Right ventricle myocardium superior (tissue), 1 donor: ENCODE results near the gene POLE4. TPM values are rescaled to one million over a fixed set of nuclear protein-coding genes. Genes with fewer than 3 reads are reported as not detected.

Source experiments
- ATAC-seq: fragments of 200-7000 bp; cut with Tn5 transposase; one replicate; pipeline ENCODE4 v1.9.1; 2020; ENCODE audit warnings: mild to moderate bottlenecking; ENCODE audit not compliant: poor library complexity
- DNase-seq: peaks from one replicate; pipeline ENCODE4 v3.0.0-alpha.2; 2020
- intact Hi-C: fragments of 100-400 bp; cut with DNase I; formaldehyde crosslinking; loops from one replicate; pipeline ENCODE4 v1.11.2; 2022
- long read RNA-seq: library from polyadenylated mRNA; unstranded; transcript quantifications from one replicate; pipeline ENCODE4 v2.0.0, GENCODE V29; 2021
- total RNA-seq: library from RNA; stranded (reverse); fragmentation: NEBNext Ultra II Directional; extraction: Animal tissue kit (Norgen Biotek cat#: 25700); gene quantifications from one replicate; pipeline ENCODE4 v1.2.1, GENCODE V29; 2021
- donor health status: DM: no; HTN: yes; CAD: no; lungs with severe emphysema.

Gene POLE4, protein sequence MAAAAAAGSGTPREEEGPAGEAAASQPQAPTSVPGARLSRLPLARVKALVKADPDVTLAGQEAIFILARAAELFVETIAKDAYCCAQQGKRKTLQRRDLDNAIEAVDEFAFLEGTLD
- total RNA-seq = 48.7 TPM
- long read RNA-seq, transcript POLE4-205 (4 exons, 1,248 nt) = major isoform, 17 of 17 reads
- long read RNA-seq, partial matches to known transcripts = 0 of 17 reads
- long read RNA-seq, other reads (novel, unspliced or antisense) = 0 of 17 reads

DNA sequence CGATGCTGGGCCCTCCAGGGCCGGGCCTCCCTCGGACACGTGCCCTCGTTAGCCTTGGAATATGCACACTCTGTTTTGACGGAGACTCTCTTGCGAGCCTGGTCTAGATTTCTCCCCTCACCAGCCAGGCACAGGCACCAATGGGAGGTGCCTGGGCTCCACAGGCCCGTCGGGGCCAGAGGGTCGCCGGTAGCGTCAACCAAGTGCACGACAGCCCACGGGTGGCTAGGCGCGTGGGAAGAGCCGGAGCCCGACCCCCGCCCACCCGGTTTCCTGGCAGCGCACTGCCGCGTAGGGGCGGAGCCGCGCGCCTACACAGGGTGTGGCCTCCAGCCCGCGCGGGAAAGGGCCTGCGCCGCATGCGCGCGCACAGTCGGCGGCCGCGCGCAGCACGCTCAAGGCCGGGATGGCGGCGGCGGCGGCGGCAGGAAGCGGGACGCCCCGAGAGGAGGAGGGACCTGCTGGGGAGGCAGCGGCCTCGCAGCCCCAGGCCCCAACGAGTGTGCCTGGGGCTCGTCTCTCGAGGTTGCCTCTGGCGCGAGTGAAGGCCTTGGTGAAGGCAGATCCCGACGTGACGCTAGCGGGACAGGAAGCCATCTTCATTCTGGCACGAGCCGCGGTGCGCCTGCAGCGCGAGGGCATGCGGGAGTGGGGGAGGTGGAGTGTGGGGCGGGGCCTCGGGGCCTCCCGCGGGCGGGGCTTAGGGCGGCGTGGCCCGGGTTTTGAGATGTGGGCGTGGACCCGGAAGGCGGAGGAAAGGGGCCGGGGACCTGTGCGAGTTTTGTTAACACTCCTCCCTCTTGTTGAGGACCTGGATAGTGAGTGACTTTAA lies at the start of gene POLE4:
Gene POLE4 (plus strand): TSS at position 370 of the 832 bp plus-strand sequence. CDS start 37 bp downstream, at position 407.
- peak; percentile 96 for DNase-seq
- ATAC-seq = peak; percentile 100
- intact Hi-C loops = no loop called here

DNA sequence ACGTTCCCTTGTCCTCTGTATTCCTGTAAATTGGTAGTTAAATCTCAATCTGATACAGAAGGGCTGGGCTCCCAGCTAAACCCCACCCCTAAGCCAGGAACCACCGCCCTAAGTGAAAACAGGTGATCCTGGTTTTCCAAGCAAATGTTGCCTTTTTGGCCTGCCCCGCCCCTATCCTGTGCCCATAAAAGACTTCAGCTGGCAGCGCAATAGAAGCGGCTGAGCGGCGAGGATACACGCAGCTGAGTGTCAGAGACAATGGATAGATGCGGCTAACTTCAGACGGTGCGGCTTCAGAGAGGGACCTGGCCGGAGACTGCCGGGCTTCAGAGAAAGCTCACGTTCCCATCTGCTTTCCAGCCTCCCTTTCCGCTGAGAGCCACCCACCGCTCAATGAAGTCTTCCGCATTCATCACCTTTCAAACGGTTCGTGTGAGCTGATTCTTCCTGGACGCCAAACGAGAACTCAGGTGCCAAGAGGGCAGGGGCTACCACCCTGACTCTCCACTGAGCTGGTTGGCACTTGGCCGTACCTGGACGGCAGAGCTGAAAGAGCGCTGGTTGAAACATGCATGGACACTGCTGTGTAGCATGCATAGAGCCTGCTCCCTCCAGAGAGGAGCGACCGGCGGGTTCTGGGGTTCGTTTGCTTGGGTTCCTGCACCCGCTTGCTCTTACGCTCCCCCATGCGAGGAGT lies 49.5 kb upstream of the POLE4 start:
- intact Hi-C loops = no loop called here
- ATAC-seq = no peak

DNA sequence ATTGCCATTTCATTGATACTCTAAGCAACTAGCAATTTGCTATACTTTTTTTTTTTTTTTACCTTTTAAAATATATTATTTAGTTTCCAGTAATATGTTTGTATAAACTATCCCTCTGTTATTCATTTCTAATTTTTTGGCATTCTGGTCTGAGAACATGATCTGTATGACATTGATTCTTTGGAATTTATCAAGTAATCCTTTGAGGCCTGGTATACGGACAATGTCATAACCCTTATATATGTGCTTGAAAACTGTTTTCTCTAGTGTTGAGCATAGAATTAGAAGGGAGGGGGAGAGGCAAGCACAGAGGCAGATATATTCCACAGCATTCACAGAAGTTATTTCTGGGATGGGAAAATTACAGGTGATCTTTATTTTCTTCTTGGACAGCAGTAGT lies 48.2 kb upstream of the POLE4 start:
- ATAC-seq (no peak), DNase-seq (no peak)
- intact Hi-C loops = no loop called here

More for the DNA sequence above, 49.5 kb upstream of the POLE4 start:
- DNase-seq = no peak

DNA sequence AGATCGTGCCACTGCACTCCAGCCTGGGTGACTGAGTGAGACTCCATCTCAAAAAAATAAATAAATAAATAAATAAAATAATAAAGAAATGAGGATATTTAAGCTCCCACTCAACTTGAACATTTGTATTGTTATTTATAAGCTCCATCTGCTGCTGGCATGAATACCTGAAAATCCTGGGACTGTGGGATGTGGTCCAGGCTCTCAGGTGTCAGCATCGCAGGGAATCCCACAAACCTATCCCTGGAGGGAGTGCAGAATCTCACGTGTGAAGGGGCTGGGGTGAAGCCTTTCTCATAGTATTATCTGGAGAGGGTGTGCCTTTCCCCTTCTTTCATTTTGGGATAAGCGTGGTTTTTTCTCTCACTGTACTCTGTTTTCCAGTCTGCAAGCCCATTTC lies 47.4 kb upstream of the POLE4 start:
- intact Hi-C loops = no loop called here
- ATAC-seq = no peak
- DNase-seq = no peak

DNA sequence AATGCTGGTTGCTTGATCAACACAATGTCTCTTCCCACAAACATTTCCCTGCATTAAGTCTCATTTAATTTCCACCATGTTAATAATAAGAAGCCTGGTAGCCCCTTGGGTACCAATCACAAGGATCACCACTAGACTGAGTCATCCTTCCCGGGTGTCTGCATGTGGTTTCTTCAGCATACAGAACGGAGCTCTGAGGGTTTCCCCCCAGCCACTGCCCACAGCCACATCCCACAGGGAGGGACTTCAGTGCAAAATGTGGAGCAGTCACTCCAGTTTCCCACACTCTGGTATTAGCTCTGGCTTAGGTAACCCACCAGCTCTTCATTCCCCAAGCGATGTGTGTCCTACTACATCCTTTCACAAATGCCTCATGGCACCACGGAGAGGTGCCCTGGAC lies 42.7 kb upstream of the POLE4 start:
- intact Hi-C loops = loop anchor here (5.0 kb wide), 1 partner anchor 487 kb away; no protein-coding TSS in a partner anchor
- ATAC-seq (no peak), DNase-seq (no peak)

DNA sequence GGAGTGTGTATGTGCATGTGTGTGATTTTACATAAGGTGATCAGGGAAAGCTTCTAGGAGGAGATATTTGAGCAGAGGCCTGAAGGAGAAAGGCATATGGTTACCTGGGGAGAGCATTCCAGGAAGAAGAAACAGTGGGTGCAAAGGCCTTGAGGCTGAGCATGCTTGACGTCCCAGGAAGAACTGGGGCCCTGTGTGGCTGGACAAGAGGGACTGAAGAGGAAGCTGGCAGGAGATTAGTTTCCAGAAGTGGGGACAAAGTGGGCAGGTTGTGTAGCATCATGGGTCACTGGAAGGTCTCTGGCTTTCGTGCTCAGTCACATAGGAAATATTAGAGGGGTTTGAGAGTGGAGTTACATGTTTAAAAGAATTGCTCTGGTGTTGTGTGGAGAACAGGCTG lies 42.0 kb upstream of the POLE4 start:
- intact Hi-C loops = loop anchor here (5.0 kb wide), 1 partner anchor 486 kb away; no protein-coding TSS in a partner anchor
- DNase-seq (no peak), ATAC-seq (no peak)

DNA sequence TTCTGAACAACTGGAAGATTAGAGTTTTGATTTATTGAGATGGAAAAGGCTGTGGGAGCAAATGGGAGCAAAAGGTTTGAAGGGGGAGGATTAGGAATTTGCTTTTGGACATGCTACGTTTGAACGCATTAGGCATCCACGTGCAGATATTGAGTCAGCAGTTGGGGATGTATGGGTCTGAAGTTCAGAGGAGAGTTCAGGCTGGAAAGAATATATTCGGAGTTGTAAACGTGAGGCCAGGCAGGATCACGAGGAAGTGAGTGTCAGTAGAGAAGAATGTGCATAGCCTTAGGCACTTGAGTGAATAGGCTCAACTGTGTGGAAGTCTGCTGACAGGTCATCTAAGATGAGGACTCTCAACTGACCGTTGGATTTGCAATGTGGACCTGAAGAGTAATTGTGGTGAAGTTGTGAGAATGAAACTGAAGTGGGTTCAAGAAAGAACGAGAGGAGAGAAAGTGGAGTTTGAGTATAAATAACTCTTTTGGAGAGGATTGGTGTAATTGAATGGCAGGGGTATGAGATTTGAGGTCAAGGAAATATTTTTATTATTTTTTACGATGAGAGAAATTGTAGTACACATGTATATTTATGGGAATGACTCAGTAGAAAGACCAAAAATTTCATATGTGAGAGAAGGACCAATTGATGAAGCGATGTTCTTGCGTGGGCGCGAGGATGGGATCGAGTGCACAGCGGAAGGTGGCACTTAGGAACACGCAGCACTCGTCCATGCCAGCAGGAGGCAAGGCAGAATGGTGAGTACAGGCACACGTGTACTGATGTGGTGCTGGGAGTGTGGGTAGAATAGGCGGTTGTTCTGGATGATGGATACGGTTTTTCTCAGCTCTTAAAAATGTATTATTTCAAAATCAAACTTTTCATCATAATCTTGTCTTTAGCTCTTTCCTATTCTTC lies 40.5 kb upstream of the POLE4 start:
- intact Hi-C loops = loop anchor here (5.0 kb wide), 1 partner anchor 484 kb away; no protein-coding TSS in a partner anchor
- ATAC-seq (no peak), DNase-seq (no peak)

DNA sequence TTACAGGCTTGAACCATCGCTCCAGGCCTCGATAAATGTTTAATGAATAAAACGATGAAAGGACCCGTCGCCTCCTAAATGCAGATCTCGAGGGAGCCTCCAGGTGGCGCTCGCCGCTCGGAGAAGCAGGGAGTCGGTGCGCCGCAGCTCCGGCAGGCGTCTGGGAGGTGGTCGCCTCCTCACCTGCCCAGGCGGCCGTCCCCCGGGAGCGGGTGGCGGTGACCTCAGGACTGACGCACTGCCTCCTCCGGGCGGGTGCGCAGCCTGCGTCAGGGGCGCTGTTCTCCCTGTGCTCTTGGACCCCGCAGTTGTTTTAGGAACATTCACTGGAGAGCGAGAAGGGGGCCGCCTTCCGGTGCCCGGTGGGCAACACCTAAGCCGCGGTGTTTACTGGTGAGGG lies 38.6 kb upstream of the POLE4 start:
- peak; percentile 74 for ATAC-seq
- peak; percentile 81 for DNase-seq
- intact Hi-C loops = loop anchor here (5.0 to 10.0 kb wide), 3 partner anchors 152 to 695 kb away; no protein-coding TSS in a partner anchor

DNA sequence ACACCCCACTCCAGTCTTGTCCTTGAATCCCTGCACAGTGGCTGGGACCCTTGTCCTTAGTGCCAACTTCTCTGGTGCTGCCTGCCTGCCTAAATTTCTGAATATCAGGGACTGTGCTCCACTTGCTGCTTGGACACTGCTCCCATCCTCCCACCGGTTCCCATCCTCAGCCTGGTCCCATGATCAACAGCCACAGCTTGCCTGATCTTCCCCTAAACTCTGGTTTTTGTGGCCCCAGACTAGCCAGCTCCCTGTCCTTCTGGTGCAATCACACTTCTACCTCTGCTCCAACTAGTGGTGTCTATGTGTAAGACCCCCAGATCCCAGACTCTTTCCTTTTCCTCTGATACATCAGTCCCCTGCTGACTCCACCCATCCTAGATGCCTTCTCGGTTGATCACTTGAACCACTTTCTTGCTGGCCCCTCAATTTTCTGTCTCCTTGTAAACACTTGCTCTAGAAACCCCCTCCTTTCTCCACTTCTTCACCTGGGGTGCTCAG lies 37.2 kb upstream of the POLE4 start:
- ATAC-seq (no peak), DNase-seq (no peak)
- intact Hi-C loops = loop anchor here (5.0 to 10.0 kb wide), 2 partner anchors 151 to 694 kb away; no protein-coding TSS in a partner anchor

DNA sequence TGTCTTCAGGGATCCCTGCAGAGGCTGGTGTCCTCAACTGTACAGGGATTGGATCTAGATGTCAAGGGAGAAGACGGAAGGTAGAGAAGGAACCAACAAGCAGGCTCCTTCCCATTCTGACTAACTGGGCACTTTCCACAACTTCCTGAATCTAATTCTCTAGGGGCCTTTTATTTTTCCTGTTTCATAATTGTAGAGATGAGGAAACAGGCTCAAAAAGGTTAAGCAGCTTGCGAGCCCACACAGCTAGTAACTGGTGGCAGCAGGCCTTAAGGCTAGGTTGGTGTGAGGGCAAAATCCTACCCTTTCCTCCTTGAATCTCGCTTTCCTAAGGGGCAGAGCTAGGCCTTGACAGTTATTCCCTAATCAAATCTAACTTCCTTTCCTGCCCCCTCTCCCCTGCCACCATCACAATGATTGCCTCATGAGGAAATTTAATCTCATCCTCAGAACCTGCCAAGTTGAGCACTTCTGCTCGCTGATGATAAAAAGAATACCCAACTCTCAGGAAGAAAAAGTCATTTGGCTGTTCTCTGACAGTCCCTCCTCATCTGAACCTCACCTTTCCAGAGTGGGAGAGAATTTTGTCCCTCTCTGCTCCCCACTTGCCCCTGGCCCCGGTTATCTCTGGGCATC lies 35.7 kb upstream of the POLE4 start:
- no peak for DNase-seq
- ATAC-seq = peak; percentile 27
- intact Hi-C loops = loop anchor here (5.0 to 10.0 kb wide), 2 partner anchors 150 to 692 kb away; no protein-coding TSS in a partner anchor

DNA sequence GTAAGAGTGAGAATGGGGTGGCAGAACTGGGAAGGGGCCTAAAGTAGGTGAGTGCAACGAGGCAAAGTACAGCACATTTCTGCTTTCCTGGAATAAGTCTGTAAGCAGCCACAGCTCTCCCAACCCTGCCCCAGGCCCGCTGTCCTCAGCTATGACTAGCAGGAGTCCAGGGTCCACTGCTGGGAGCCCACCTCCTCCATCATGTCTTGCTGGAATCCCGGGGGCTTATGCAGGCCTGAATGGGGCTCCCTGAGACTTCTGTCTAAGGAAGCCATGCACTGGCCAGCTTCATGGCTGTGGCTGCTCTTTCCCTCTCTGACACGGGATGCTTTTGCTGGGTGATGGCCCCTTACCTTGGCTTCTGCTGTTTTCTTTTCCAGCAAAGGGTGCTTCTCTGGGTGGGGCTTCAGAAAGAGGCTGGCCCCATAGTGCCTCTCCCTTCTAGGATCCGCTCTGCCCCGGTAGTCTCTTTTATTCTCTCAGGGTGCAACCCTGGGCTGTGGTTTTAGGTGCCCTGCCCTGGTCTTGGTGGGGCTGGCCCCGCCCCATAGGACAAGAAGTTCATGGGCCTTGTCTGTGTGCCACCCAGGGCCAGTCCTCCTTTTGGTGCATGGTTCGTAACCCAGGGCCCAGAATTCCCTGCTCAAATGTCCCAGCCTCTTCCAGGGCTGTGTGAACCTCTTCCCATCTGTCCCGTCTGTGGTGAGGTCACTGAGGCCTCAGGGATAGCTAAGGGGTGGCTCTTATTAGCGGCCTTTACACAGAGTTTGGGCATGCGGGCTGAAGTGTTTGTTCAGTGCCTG lies 33.8 kb upstream of the POLE4 start:
- intact Hi-C loops = loop anchor here (5.0 to 10.0 kb wide), 2 partner anchors 148 to 690 kb away; no protein-coding TSS in a partner anchor

DNA sequence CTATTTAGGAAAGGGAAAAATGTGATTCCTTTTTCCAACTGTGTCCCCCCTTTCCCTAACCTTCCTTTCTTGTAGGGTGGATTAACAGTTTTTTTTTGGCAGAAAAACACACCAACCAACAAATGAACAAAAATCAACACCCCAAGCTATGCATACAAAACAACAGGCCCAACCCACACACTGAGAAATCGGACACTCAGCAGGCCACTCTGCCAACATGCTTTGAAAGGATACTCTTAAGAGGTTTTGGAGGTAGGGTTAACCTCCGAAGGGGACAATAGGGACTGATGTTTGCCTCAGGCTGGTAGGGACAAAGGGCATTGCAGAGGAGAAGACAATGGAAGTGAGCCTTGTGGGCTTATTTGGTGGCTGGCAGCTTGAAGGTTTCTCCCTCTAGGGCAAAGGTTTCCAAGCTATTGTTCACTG lies 33.1 kb upstream of the POLE4 start:
- ATAC-seq (no peak), DNase-seq (no peak)
- intact Hi-C loops = loop anchor here (10.0 kb wide), 1 partner anchor 689 kb away; no protein-coding TSS in a partner anchor

More for the DNA sequence above, 33.8 kb upstream of the POLE4 start:
- no peak for DNase-seq
- ATAC-seq = no peak

DNA sequence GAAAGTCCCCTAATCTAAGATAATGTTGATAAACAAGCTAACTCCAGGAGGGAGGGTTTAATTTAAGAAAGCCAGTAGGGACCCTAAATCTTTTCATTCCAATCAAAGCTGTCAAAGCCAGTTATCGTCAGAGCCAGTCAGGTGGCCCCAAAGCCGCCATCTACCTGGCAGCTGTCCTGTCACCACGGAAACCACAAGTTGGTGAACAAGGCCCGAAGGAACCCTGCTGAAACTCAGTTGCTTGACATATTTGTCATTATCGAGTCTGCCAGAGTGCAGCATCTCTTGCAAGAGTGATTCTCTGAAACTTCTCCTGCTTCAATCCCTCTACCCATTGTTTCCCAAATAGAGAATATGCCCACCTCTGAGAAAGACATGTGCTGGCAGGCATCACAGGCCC lies 30.8 kb upstream of the POLE4 start:
- ATAC-seq = no peak
- intact Hi-C loops = loop anchor here (10.0 kb wide), 1 partner anchor 687 kb away; no protein-coding TSS in a partner anchor
- no peak for DNase-seq

DNA sequence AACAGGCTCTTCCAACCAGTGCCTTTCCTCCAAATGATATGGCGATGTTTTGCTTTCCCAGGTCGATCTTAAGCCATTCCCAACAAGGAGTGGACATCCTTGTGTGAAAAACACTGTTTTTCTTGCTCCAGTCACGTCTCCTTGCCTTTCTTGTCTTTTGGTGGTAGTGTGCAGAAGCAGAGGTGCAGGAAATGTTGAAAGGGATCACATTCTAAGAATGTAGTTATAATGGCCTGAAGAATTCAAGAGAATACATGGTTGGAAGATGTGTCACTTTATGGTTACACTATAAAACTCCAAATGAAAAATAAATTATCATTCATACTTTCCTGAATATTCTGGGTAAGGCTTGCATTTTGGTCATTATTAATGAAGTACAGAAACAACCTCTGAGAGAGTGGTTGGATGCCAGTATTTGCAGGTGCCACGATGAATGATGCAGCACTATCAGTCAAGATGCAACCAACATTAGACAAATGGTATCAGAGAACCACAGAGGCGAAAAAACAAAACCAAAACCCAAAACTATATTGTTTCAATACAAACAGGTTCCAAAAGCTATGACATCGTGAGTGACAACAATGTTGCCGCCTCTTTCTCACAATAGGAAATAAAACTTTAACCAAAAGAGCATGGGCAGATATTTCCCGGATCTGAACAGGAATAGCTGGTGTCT lies 27.5 kb upstream of the POLE4 start:
- DNase-seq = no peak
- intact Hi-C loops = no loop called here
- no peak for ATAC-seq

DNA sequence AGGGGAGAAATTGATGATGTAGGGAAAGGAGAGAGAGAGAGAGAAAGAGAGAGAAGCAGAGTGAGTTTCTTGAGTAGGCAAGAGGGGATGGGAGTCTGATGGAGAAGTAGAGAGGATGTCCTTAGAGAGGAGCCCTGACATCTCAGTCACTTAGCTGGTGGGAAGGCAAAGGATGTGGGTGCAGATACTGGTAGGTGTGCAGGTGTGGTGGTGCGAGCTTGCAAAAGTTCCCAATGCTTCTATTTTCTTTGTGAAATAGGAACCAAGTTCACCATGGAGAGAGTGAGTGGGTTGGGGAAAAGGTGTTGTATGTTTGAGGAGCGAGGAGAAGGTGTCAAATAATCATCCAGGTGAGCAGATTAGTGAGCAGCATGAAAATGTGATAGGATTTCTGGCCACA lies 26.5 kb upstream of the POLE4 start:
- DNase-seq (no peak), ATAC-seq (no peak)
- intact Hi-C loops = no loop called here

DNA sequence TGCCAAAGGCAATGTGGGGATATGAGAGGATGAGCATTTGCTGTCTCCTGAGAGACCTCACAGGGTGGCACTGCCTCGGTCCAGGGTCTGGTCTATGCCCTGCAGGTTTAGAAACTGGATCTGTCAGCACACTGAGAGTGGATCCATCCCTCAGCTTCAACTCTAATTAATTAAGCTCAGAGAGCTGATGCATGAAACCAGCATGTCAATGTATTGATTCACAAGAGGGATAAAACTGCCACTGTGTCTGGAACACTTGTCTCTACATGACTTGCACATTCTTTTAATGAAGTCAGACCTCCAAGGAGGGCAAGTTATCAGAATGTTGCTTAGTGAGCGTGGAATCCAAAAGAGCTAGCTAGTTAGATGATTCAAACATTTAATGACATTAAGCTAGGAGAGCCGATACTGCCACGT lies 22.5 kb upstream of the POLE4 start:
- ATAC-seq (no peak), DNase-seq (no peak)
- intact Hi-C loops = no loop called here
